Vagina (tissue), 2 donors: Measurements from ENCODE around the gene COMMD10.

Experiments
- POLR2A ChIP-seq, 2 donors: fragments of 450-650 bp; IDR thresholded peaks; one replicate each; pipeline ENCODE4 v1.6.1; 2017; ENCODE audit warnings: antibody characterized with exemption in 2 of 2, mild to moderate bottlenecking in 2 of 2, moderate library complexity in 2 of 2
- POLR2AphosphoS5 ChIP-seq, 2 donors: sonication (generic); formaldehyde crosslinking; IDR thresholded peaks; one replicate each; pipeline ENCODE4 v1.9.0; 2017; ENCODE audit warnings: antibody characterized with exemption in 2 of 2, mild to moderate bottlenecking in 2 of 2, low read depth in 1 of 2; ENCODE audit not compliant: insufficient read depth in 1 of 2
- TF ChIP-seq, protein P1 (sequence below), 3 experiments: fragments of 450-650 bp in 2 of 3; fragments of 200-600 bp in 1 of 3; sonication (generic) in 1 of 3; IDR thresholded peaks; one replicate each; pipeline ENCODE4 v1.5.1; 2017 to 2019; ENCODE audit warnings: antibody characterized with exemption in 3 of 3, mild to moderate bottlenecking in 2 of 3, moderate library complexity in 2 of 3

GRCh38 chr5:116216246-116216645 is 131.4 kb downstream of the COMMD10 start:
- TF ChIP-seq, protein P1, sequence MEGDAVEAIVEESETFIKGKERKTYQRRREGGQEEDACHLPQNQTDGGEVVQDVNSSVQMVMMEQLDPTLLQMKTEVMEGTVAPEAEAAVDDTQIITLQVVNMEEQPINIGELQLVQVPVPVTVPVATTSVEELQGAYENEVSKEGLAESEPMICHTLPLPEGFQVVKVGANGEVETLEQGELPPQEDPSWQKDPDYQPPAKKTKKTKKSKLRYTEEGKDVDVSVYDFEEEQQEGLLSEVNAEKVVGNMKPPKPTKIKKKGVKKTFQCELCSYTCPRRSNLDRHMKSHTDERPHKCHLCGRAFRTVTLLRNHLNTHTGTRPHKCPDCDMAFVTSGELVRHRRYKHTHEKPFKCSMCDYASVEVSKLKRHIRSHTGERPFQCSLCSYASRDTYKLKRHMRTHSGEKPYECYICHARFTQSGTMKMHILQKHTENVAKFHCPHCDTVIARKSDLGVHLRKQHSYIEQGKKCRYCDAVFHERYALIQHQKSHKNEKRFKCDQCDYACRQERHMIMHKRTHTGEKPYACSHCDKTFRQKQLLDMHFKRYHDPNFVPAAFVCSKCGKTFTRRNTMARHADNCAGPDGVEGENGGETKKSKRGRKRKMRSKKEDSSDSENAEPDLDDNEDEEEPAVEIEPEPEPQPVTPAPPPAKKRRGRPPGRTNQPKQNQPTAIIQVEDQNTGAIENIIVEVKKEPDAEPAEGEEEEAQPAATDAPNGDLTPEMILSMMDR (IDR thresholded peaks at IDR 0.05) = no peak
- TF ChIP-seq POLR2A (IDR thresholded peaks at IDR 0.05) = no peak
- TF ChIP-seq POLR2AphosphoS5 (IDR thresholded peaks at IDR 0.05; ENCODE audit: insufficient read depth in 1 of 2, low read depth in 1 of 2) = no peak
